SK-N-SH treated with all-trans-retinoic acid at 6 μM for 48 hours (cell line): Measurements from ENCODE around the gene APOL6.
"Not testable (repeated sequence)": the region's sequence is repeated elsewhere in the genome, so short reads cannot be mapped to it uniquely, and the experiment has no call there.

Source experiments
- ATAC-seq: fragments of 200-7000 bp; cut with Tn5 transposase; 3 replicates; pipeline ENCODE4 v1.9.1; 2020; ENCODE audit warnings: mild to moderate bottlenecking, moderate library complexity
- ARNTL ChIP-seq: fragments of 450-650 bp; formaldehyde crosslinking; IDR thresholded peaks from 2 replicates; pipeline ENCODE4 v1.5.0; 2020; ENCODE audit warnings: low read depth, mild to moderate bottlenecking, moderate library complexity, borderline replicate concordance
- CSDC2 ChIP-seq: fragments of 250-450 bp; sonication (Bioruptor Pico); IDR thresholded peaks from 2 replicates; pipeline ENCODE4 v1.5.0; 2020; ENCODE audit warnings: mild to moderate bottlenecking, moderate library complexity
- ESRRG ChIP-seq: fragments of 250-450 bp; sonication (Bioruptor Pico); IDR thresholded peaks from 2 replicates; pipeline ENCODE4 v1.6.1; 2021; ENCODE audit warnings: mild to moderate bottlenecking
- GLIS3 ChIP-seq: fragments of 250-450 bp; sonication (Bioruptor Pico); IDR thresholded peaks from 2 replicates; pipeline ENCODE4 v1.5.0; 2020; ENCODE audit warnings: mild to moderate bottlenecking, moderate library complexity
- ISL1 ChIP-seq: fragments of 250-450 bp; sonication (Bioruptor Pico); IDR thresholded peaks from 2 replicates; pipeline ENCODE4 v2.1.2; 2022; ENCODE audit warnings: mild to moderate bottlenecking, moderate library complexity
- OSR1 ChIP-seq: fragments of 250-450 bp; sonication (Bioruptor Pico); IDR thresholded peaks from 2 replicates; pipeline ENCODE4 v1.8.0; 2022; ENCODE audit warnings: moderate library complexity, mild to moderate bottlenecking, inconsistent platforms
- PPARA ChIP-seq: fragments of 250-450 bp; sonication (Bioruptor Pico); IDR thresholded peaks from 2 replicates; pipeline ENCODE4 v1.5.0; 2020; ENCODE audit warnings: mild to moderate bottlenecking, borderline replicate concordance
- RARB ChIP-seq: fragments of 250-450 bp; sonication (Bioruptor Pico); IDR thresholded peaks from 2 replicates; pipeline ENCODE4 v1.8.0; 2021; ENCODE audit warnings: mild to moderate bottlenecking, moderate library complexity
- SNAI2 ChIP-seq: fragments of 250-450 bp; sonication (Bioruptor Pico); IDR thresholded peaks from 2 replicates; pipeline ENCODE4 v1.5.0; 2020; ENCODE audit warnings: mild to moderate bottlenecking, moderate library complexity
- TOX ChIP-seq: fragments of 250-450 bp; sonication (Bioruptor Pico); IDR thresholded peaks from 2 replicates; pipeline ENCODE4 v1.8.0; 2021; ENCODE audit warnings: mild to moderate bottlenecking, moderate library complexity, borderline replicate concordance
- ZC3H10 ChIP-seq: fragments of 250-450 bp; sonication (Bioruptor Pico); IDR thresholded peaks from 2 replicates; pipeline ENCODE4 v1.5.1; 2021; ENCODE audit warnings: mild to moderate bottlenecking, moderate library complexity
- ZFP3 ChIP-seq: fragments of 250-450 bp; sonication (Bioruptor Pico); IDR thresholded peaks from 2 replicates; pipeline ENCODE4 v1.5.0; 2020; ENCODE audit warnings: mild to moderate bottlenecking, moderate library complexity
- ZFP30 ChIP-seq: fragments of 450-650 bp; formaldehyde crosslinking; IDR thresholded peaks from 2 replicates; pipeline ENCODE4 v1.5.0; 2022; ENCODE audit warnings: mild to moderate bottlenecking, moderate library complexity
- ZNF565 ChIP-seq: fragments of 450-650 bp; formaldehyde crosslinking; conservative IDR thresholded peaks from 2 replicates; pipeline ENCODE4 v1.5.0; 2020; ENCODE audit warnings: low read depth, mild to moderate bottlenecking, moderate library complexity
- ZNF8 ChIP-seq: fragments of 450-650 bp; formaldehyde crosslinking; IDR thresholded peaks from 2 replicates; pipeline ENCODE4 v1.5.0; 2020; ENCODE audit warnings: mild to moderate bottlenecking, moderate library complexity
- TF ChIP-seq, protein P1 (sequence below): fragments of 250-450 bp; sonication (Bioruptor Pico); IDR thresholded peaks from 2 replicates; pipeline ENCODE4 v1.8.0; 2020; ENCODE audit warnings: mild to moderate bottlenecking, moderate library complexity, borderline replicate concordance
- TF ChIP-seq, protein P2 (sequence below): fragments of 250-450 bp; sonication (Bioruptor Pico); IDR thresholded peaks from 2 replicates; pipeline ENCODE4 v1.5.0; 2020; ENCODE audit warnings: mild to moderate bottlenecking, moderate library complexity
- TF ChIP-seq, protein P3 (sequence below): fragments of 250-450 bp; sonication (Bioruptor Pico); IDR thresholded peaks from 2 replicates; pipeline ENCODE4 v1.8.0; 2021; ENCODE audit warnings: low read depth, mild to moderate bottlenecking, moderate library complexity, borderline replicate concordance

APOL6 gene

DNA sequence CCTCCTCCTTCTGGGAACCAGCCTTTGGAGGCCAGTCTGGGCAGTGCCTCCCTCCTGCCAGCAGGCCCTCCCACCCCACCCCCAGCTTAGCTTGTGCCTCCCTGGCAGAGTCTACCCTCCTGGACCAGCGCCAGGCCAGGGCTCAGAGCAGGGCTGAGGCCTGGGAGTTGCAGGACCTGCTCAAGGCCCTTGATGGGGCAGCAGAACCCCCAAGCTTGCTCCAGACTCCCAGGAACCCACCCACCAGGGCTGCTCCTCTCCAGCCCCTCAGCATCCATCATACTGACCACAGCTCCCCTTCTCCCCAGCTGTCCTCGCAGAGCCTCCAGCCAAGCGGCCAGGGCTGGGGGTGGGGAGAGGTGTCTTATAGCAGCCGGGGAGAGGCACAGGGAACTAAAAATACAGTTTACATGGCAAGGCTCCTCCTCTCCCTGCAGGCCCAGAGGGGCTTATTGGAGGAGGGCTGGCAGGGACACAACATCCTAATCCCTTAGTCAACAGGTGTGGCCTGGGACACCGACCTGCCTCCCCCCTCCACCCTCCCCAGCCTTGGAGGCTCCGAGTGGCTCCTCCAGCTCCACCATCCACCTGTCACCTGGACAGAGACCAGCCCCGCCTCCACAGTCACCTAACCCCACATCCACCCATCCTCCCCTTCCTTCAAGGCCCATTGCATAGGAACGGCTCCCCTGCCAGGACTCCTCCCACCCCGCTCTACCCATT is 25.9 kb upstream of the APOL6 start:
- TF ChIP-seq, protein P1, sequence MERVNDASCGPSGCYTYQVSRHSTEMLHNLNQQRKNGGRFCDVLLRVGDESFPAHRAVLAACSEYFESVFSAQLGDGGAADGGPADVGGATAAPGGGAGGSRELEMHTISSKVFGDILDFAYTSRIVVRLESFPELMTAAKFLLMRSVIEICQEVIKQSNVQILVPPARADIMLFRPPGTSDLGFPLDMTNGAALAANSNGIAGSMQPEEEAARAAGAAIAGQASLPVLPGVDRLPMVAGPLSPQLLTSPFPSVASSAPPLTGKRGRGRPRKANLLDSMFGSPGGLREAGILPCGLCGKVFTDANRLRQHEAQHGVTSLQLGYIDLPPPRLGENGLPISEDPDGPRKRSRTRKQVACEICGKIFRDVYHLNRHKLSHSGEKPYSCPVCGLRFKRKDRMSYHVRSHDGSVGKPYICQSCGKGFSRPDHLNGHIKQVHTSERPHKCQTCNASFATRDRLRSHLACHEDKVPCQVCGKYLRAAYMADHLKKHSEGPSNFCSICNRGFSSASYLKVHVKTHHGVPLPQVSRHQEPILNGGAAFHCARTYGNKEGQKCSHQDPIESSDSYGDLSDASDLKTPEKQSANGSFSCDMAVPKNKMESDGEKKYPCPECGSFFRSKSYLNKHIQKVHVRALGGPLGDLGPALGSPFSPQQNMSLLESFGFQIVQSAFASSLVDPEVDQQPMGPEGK (CRISPR knock-in tag): no peak
- TF ChIP-seq ZNF8 (CRISPR knock-in tag) (no peak), SNAI2 (no peak), ISL1 (no peak), ZFP30 (CRISPR knock-in tag) (no peak), ARNTL (no peak), PPARA (CRISPR knock-in tag) (no peak), ESRRG (CRISPR knock-in tag) (no peak), GLIS3 (no peak), ZFP3 (CRISPR knock-in tag) (no peak), OSR1 (CRISPR knock-in tag) (no peak), RARB (CRISPR knock-in tag) (no peak), ZNF565 (CRISPR knock-in tag) (no peak), ZC3H10 (CRISPR knock-in tag) (no peak)
- TF ChIP-seq, protein P2, sequence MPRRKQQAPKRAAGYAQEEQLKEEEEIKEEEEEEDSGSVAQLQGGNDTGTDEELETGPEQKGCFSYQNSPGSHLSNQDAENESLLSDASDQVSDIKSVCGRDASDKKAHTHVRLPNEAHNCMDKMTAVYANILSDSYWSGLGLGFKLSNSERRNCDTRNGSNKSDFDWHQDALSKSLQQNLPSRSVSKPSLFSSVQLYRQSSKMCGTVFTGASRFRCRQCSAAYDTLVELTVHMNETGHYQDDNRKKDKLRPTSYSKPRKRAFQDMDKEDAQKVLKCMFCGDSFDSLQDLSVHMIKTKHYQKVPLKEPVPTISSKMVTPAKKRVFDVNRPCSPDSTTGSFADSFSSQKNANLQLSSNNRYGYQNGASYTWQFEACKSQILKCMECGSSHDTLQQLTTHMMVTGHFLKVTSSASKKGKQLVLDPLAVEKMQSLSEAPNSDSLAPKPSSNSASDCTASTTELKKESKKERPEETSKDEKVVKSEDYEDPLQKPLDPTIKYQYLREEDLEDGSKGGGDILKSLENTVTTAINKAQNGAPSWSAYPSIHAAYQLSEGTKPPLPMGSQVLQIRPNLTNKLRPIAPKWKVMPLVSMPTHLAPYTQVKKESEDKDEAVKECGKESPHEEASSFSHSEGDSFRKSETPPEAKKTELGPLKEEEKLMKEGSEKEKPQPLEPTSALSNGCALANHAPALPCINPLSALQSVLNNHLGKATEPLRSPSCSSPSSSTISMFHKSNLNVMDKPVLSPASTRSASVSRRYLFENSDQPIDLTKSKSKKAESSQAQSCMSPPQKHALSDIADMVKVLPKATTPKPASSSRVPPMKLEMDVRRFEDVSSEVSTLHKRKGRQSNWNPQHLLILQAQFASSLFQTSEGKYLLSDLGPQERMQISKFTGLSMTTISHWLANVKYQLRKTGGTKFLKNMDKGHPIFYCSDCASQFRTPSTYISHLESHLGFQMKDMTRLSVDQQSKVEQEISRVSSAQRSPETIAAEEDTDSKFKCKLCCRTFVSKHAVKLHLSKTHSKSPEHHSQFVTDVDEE (CRISPR knock-in tag): no peak
- TF ChIP-seq, protein P3, sequence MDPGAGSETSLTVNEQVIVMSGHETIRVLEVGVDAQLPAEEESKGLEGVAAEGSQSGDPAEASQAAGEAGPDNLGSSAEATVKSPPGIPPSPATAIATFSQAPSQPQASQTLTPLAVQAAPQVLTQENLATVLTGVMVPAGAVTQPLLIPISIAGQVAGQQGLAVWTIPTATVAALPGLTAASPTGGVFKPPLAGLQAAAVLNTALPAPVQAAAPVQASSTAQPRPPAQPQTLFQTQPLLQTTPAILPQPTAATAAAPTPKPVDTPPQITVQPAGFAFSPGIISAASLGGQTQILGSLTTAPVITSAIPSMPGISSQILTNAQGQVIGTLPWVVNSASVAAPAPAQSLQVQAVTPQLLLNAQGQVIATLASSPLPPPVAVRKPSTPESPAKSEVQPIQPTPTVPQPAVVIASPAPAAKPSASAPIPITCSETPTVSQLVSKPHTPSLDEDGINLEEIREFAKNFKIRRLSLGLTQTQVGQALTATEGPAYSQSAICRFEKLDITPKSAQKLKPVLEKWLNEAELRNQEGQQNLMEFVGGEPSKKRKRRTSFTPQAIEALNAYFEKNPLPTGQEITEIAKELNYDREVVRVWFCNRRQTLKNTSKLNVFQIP (CRISPR knock-in tag): no peak

DNA sequence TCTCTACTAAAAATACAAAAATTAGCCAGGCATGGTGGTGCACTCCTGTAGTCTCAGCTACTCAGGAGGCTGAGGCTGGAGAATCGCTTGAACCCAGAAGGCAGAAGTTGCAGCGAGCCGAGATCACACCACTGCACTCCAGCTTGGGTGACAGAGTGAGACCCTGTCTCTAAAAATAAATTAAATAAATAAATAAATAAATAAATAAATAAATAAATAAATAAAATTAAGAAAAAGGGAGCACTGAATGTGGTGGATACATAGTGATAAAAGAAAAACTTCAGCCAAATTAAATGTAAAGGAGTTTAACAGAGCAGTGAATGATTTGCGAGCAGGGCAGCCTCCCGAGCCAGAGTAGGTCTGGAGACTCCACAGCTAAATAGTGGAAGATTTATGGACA is 24.4 kb upstream of the APOL6 start:
- not testable (repeated sequence) for ATAC-seq

More for the DNA sequence above, 25.9 kb upstream of the APOL6 start:
- ATAC-seq: peak; percentile 54

DNA sequence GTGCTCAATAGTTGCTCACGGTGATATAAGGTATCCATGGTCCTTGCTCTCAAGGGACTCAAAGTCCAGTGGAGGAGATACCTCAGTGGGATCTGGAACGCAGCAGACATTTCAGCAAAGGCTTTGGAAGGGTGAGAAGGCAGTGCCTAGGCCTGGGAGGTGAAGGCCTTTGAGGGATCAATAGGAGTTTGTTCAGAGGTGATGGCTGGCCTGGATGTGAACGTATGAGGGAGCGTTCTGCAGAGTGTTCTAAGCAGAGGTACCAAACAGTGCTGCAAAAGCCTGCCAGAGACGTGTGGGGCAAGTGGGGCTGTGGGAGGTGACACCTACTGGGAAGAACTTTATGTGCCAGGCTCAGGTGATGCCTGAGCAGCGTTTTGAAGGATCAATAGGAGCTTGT is 23.7 kb upstream of the APOL6 start:
- ATAC-seq: no peak
- TF ChIP-seq ISL1 (no peak), ZFP3 (CRISPR knock-in tag) (peak; percentile 94)

DNA sequence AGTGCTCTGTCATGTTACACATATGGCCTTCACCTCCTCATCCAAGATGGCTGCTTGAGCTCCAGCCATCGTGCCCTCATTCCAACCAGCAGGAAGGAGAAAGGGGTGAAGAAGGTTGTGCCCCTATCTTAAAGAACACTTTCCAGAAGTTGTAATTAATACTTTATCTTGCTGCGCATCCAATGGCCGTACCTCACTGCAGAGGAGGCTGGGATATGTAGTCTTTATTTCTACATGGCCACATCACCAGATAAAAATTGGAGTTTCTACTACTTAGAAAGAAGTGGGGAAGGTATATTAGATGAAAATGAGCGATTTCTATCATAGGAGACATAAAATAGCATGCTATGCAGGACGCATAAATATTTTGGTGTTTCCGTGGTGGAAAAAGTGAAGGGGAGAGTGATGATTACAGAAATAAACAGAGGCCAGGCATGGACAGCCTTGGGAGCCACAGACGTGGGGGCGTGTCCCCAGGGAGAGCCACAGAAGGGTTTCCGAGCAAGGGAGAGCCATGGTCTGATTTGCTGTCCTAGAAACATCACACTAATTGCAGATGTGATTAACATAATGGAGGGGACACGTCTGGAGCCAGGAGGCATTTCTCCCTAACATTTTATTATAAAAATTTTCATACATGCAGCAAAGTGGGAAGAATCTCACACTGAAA is 22.3 kb upstream of the APOL6 start:
- ATAC-seq: no peak
- TF ChIP-seq TOX (CRISPR knock-in tag) (no peak), GLIS3 (no peak), SNAI2 (no peak), ZFP3 (CRISPR knock-in tag) (no peak), CSDC2 (CRISPR knock-in tag) (no peak)
- TF ChIP-seq, protein P2 (CRISPR knock-in tag): no peak
